ENCODE results near the gene TCTA.

TCTA gene

DNA sequence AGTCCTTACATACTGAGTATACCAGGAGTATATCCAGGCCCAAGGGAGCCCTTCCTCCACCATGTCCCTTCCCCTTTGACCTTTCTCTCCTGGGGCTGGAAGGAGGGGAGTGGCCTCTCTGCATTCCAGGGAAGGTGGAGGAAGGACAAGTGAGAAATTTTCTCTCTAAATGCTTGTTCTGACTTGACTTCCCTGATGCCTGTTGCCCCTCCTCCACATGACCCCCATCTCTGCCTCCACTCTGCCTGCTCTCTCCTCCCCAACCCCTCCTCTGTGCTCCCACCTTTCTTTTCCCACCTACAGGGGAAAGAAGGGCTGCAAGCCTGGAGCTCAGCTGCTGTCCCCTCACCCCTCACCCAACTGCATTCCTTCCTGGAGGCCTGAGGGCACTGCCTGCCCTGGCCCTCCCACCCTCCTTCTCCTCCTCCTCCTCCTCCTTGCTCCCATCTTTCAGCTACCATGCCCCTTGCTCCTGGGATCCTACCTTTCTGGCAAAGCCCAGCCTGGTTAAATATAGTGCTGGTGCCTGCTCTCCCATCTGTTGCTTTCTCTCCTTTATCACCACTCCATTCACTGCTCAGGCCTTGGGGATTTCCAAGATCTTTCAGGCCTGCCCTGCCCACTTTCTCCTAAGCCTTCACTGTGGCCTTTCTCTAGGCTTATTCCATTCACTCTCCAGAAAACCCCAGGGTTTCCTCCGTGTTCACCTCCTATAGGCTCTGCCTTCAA is 49.4 kb downstream of the TCTA start:
- DNase-seq = no peak

GRCh38 chr3:49462222-49462621 is 50.0 kb downstream of the TCTA start:
- DNase-seq = no peak

- no peak for DNase-seq
Measured at GRCh38 chr3:49465270-49466034, 53.2 kb downstream of the TCTA start.
